IPS DF 6.9 (cell line): ENCODE data around the gene RNF212.

Source experiments
- DNase-seq: peaks from one replicate; pipeline ENCODE4 v3.0.0-alpha.2; 2013; ENCODE audit warnings: low read depth, low spot score
- H3K27ac ChIP-seq: one replicate; pipeline ENCODE4 v1.5.1; 2013; ENCODE audit warnings: low read length, control low read depth
- H3K27me3 ChIP-seq: 2 replicates; pipeline ENCODE4 v1.6.1; 2013; ENCODE audit warnings: mild to moderate bottlenecking, low read length; ENCODE audit not compliant: control insufficient read depth, insufficient read depth
- H3K36me3 ChIP-seq: 2 replicates; pipeline ENCODE4 v1.6.1; 2013; ENCODE audit warnings: low read length; ENCODE audit not compliant: control insufficient read depth, insufficient read depth
- H3K4me1 ChIP-seq: 2 replicates; pipeline ENCODE4 v1.6.1; 2013; ENCODE audit warnings: low read length; ENCODE audit not compliant: control insufficient read depth, insufficient read depth
- H3K4me3 ChIP-seq: 2 replicates; pipeline ENCODE4 v1.5.1; 2013; ENCODE audit warnings: mild to moderate bottlenecking, low read length
- H3K9me3 ChIP-seq: 2 replicates; pipeline ENCODE4 v1.6.1; 2013; ENCODE audit warnings: low read length, inconsistent platforms; ENCODE audit not compliant: control insufficient read depth, insufficient read depth
- WGBS: extraction: QIAGEN DNeasy Blood & Tissue Kit; methylation state at CpG from one replicate; pipeline ENCODE4 v1.1.7; 2013; ENCODE audit warnings: mixed read lengths, missing lambda C conversion rate; ENCODE audit not compliant: insufficient read length, insufficient coverage; 5-methylcytosine and 5-hydroxymethylcytosine counted together

The RNF212 gene

GRCh38 chr4:1080961-1081688 is 32.2 kb downstream of the RNF212 start:
- no peak overlapping the region for H3K4me3 ChIP-seq
- no CpG with 5 or more reads among the region's 12 CpGs for WGBS
- H3K9me3 ChIP-seq: no peaks in the 10 kb centered on the region
- no peaks in the 10 kb centered on the region; the same call in 1 of the 2 replicates for H3K36me3 ChIP-seq
- H3K27ac ChIP-seq: no peak overlapping the region
- no peaks in the 10 kb centered on the region for H3K27me3 ChIP-seq
- H3K4me1 ChIP-seq: no peaks in the 10 kb centered on the region
- DNase-seq: no peak

GRCh38 chr4:1080432-1080831 is 32.9 kb downstream of the RNF212 start:
- Histone ChIP-seq H3K4me1 (no peaks in the 10 kb centered on the region), H3K27ac (no peak overlapping the region), H3K27me3 (no peaks in the 10 kb centered on the region), H3K36me3 (no peaks in the 10 kb centered on the region; the same call in 1 of the 2 replicates), H3K4me3 (no peak overlapping the region), H3K9me3 (no peaks in the 10 kb centered on the region)
- no peak for DNase-seq
- no CpG with 5 or more reads among the region's 9 CpGs for WGBS

- Histone ChIP-seq H3K27me3 (no peaks in the 10 kb centered on the region), H3K27ac (no peak overlapping the region), H3K4me3 (no peak overlapping the region), H3K36me3 (no peaks in the 10 kb centered on the region; the same call in 1 of the 2 replicates), H3K4me1 (no peaks in the 10 kb centered on the region), H3K9me3 (no peaks in the 10 kb centered on the region)
- WGBS: no CpG with 5 or more reads among the region's 17 CpGs
- no peak for DNase-seq
Observed at GRCh38 chr4:1079711-1080265, 33.6 kb downstream of the RNF212 start.

DNA sequence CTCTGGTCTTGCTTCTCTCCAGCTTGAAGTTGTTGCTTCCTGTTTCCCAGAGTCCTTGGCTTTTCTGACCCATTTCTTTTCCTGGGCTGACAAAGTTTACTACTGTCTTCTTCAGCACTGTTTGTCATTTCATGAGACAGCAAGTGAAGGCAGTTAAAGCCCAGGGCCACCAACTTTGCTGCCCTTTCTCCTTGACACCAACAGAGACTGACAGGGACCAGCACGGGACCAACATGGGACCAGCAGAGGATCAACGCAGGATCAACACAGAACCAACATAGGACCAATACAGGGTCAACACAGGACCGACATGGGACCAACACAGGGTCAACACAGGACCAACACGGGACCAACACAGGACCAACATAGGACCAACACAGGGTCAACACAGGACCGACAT is 34.9 kb downstream of the RNF212 start:
- Histone ChIP-seq H3K9me3 (no peaks in the 10 kb centered on the region), H3K36me3 (no peaks in the 10 kb centered on the region; the same call in 1 of the 2 replicates)
- WGBS: no CpG with 5 or more reads among the region's 5 CpGs

DNA sequence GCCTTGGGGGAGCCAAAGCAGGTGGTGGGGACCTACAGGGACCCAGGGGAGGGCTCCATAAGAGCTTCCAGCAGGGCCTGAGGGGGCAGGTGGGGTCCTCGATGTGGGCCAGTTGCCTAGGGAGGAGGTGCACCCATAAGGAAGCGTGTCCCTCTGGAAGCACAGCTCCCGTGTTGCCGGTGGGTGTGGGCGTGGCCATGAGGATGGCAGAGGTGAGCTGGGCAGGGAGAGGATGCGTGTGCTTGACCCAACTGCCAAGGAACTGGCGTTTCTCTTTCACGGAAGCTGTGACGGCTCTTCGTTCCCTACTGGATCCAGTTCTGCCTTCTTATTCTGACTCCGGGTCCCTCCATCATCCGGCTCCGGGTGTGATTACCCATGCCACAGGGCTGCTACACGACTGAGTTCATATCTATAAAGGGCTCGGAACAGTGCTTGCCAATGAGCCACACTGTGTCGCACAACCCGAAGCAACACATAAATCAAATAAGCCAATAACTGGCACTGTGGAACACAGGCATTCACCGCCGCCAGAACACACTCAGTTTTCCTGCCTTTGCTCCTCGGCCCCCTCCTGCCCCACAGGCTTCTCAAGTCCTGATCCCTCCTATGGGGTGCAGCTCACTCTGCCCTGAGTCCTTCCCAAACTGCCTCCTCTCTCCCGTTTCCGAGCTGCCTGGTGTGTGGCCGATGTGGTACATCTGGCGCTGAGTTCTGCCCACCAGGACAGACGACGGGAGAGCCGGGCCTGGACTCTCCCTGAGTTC is 35.5 kb downstream of the RNF212 start:
- no peak overlapping the region for H3K27ac ChIP-seq
- H3K36me3 ChIP-seq: no peaks in the 10 kb centered on the region; the same call in 1 of the 2 replicates
- DNase-seq: no peak
- H3K27me3 ChIP-seq: no peaks in the 10 kb centered on the region
- no CpG with 5 or more reads among the region's 27 CpGs for WGBS
- H3K4me1 ChIP-seq: no peaks in the 10 kb centered on the region
- no peaks in the 10 kb centered on the region for H3K9me3 ChIP-seq
- H3K4me3 ChIP-seq: no peak overlapping the region

More for the DNA sequence above, 34.9 kb downstream of the RNF212 start:
- DNase-seq: no peak
- Histone ChIP-seq H3K4me3 (no peak overlapping the region), H3K4me1 (no peaks in the 10 kb centered on the region), H3K27me3 (no peaks in the 10 kb centered on the region), H3K27ac (no peak overlapping the region)

DNA sequence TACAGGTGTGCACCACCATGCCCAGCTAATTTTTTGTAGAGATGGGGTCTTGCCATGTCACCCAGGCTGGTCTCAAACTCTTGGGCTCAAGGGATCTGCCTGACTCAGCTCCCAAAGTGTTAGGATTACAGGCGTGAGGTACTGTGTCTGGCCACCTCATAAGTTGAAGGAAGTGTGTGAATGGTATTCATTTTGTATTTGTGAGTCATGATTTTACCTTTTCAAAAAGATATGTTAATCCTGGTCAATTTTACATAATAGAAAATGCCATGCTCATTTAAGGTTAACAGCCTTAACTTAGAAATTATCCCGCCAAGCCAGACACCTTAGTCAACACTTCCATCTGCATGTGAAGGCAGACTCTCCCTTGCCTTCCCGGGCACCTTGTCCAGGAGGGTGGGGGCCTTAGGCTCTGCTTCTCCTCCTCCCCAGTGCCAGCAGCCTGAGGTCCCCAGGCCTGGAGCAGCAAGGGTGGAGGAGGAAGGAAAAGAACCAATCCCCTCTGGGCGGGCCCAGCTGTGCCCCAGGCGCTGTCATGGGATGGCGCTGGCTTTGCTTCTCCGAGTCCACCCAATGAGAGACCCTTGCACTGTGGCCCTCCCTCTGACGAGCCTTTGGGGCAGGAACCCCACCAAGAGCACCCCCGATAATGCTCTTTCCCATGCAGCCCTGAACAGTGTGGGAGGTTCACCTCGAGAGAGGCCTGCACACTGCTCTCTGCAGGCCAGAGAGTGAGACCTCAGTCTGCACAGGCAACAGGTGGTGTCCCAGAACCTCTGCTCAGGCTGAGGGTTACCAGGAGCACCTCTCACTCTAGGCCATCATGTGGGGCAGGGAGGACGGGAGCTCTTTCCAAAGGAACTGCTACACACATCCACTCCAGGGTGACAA is 37.3 kb downstream of the RNF212 start:
- H3K27me3 ChIP-seq: no peaks in the 10 kb centered on the region
- DNase-seq: no peak
- no peaks in the 10 kb centered on the region for H3K36me3 ChIP-seq
- H3K27ac ChIP-seq: no peak overlapping the region
- H3K9me3 ChIP-seq: no peaks in the 10 kb centered on the region
- no peak overlapping the region for H3K4me3 ChIP-seq
- no peaks in the 10 kb centered on the region for H3K4me1 ChIP-seq
- no CpG with 5 or more reads among the region's 11 CpGs for WGBS

GRCh38 chr4:1075225-1075624 is 38.1 kb downstream of the RNF212 start:
- no CpG with 5 or more reads among the region's 7 CpGs for WGBS
- H3K27ac ChIP-seq: no peak overlapping the region

GRCh38 chr4:1074077-1074476 is 39.3 kb downstream of the RNF212 start:
- no CpG with 5 or more reads among the region's 9 CpGs for WGBS
- H3K36me3 ChIP-seq: no peaks in the 10 kb centered on the region
- no peak for DNase-seq
- H3K4me1 ChIP-seq: no peaks in the 10 kb centered on the region
- no peak overlapping the region for H3K4me3 ChIP-seq
- no peak overlapping the region for H3K27ac ChIP-seq
- no peaks in the 10 kb centered on the region for H3K27me3 ChIP-seq
- no peaks in the 10 kb centered on the region for H3K9me3 ChIP-seq

More at GRCh38 chr4:1075225-1075624, 38.1 kb downstream of the RNF212 start:
- DNase-seq: no peak
- no peaks in the 10 kb centered on the region for H3K27me3 ChIP-seq
- H3K9me3 ChIP-seq: no peaks in the 10 kb centered on the region
- H3K4me3 ChIP-seq: no peak overlapping the region
- H3K36me3 ChIP-seq: no peaks in the 10 kb centered on the region
- H3K4me1 ChIP-seq: no peaks in the 10 kb centered on the region

DNA sequence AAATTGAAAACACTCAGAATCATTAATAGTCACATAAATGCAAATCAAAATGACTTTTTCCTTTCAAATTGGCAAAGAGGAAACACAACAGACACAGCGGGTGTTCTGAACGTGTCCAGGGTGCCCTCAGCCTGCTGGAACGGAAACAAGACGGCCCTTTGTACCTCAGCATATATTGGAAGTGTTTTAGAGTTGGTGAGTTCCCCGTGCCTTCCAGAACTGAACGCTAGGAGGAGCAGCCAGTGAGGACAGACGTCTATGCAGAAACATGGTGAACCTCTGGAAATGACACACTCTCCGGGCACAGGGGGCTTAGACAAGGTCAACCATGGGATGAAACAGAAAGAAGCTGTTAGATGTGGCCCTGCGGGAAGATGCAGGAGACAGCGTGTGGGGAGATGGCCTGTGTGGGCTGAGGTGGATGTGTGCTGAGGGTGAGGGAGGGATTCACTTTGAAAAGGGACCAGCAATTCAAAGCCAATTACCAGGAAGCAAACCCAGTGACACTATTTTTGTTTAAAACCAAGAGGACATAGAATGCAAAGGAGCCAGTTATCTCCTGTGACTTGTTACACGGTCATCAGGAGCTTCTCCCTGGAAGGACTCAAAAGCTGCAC is 40.4 kb downstream of the RNF212 start:
- Histone ChIP-seq H3K36me3 (no peaks in the 10 kb centered on the region), H3K27me3 (no peaks in the 10 kb centered on the region), H3K27ac (no peak overlapping the region), H3K4me1 (no peaks in the 10 kb centered on the region), H3K4me3 (no peak overlapping the region), H3K9me3 (no peaks in the 10 kb centered on the region)
- WGBS: no CpG with 5 or more reads among the region's 11 CpGs
- no peak for DNase-seq
